ENCODE measurements around the gene MAPKAP1. TPM values are rescaled to one million over a fixed set of nuclear protein-coding genes. Genes with fewer than 3 reads are reported as not detected.

The MAPKAP1 gene
- total RNA-seq, 1 experiment from 2014 or later, result 203 TPM

- DNase-seq (ENCODE audit: low read depth), result no peak
These were observed 219.2 kb downstream of the MAPKAP1 start for GRCh38 chr9:125487842-125488241.

- no peak for DNase-seq (ENCODE audit: low read depth)
These were observed 220.4 kb downstream of the MAPKAP1 start for GRCh38 chr9:125486576-125486975.

GRCh38 chr9:125486152-125486508, 220.9 kb downstream of the MAPKAP1 start:
- DNase-seq (ENCODE audit: low read depth), result no peak

GRCh38 chr9:125485471-125486151, 221.4 kb downstream of the MAPKAP1 start:
- no peak for DNase-seq (ENCODE audit: low read depth)

- DNase-seq (ENCODE audit: low read depth), result peak; percentile 68
These were observed 222.4 kb downstream of the MAPKAP1 start for GRCh38 chr9:125484350-125485282.

GRCh38 chr9:125483697-125484096, 223.3 kb downstream of the MAPKAP1 start:
- DNase-seq (ENCODE audit: low read depth), result no peak

- no peak for DNase-seq (ENCODE audit: low read depth)
These were observed 227.0 kb downstream of the MAPKAP1 start for GRCh38 chr9:125479846-125480615.

GRCh38 chr9:125477089-125477544, 229.9 kb downstream of the MAPKAP1 start:
- no peak for DNase-seq (ENCODE audit: low read depth)

GRCh38 chr9:125476645-125477044, 230.4 kb downstream of the MAPKAP1 start:
- no peak for DNase-seq (ENCODE audit: low read depth)

- DNase-seq (ENCODE audit: low read depth), result no peak
These were observed 231.6 kb downstream of the MAPKAP1 start for GRCh38 chr9:125475385-125475784.

GRCh38 chr9:125472926-125473701, 233.9 kb downstream of the MAPKAP1 start:
- DNase-seq (ENCODE audit: low read depth), result peak; percentile 73

GRCh38 chr9:125472562-125472925, 234.5 kb downstream of the MAPKAP1 start:
- no peak for DNase-seq (ENCODE audit: low read depth)

- no peak for DNase-seq (ENCODE audit: low read depth)
These were observed 236.0 kb downstream of the MAPKAP1 start for GRCh38 chr9:125470767-125471580.

- no peak for DNase-seq (ENCODE audit: low read depth)
These were observed 236.8 kb downstream of the MAPKAP1 start for GRCh38 chr9:125470189-125470588.

GRCh38 chr9:125468646-125469045, 238.4 kb downstream of the MAPKAP1 start:
- DNase-seq (ENCODE audit: low read depth), result no peak

- no peak for DNase-seq (ENCODE audit: low read depth)
These were observed 239.8 kb downstream of the MAPKAP1 start for GRCh38 chr9:125467116-125467740.

- DNase-seq (ENCODE audit: low read depth), result no peak
These were observed 240.6 kb downstream of the MAPKAP1 start for GRCh38 chr9:125466411-125466810.

GRCh38 chr9:125464591-125465385, 242.2 kb downstream of the MAPKAP1 start:
- DNase-seq (ENCODE audit: low read depth), result no peak

- no peak for DNase-seq (ENCODE audit: low read depth)
These were observed 243.1 kb downstream of the MAPKAP1 start for GRCh38 chr9:125463926-125464325.

All from HT1080 (cell line).